CD4-positive, alpha-beta T cell treated with Interleukin-6 for 4 hours (primary cell): ENCODE measurements around the gene FAH.

Source experiments
- DNase-seq: peaks from one replicate; pipeline ENCODE4 v3.0.0-alpha.2; 2020; ENCODE audit warnings: mixed read lengths

Gene FAH

GRCh38 chr15:80202016-80202315, 49.2 kb downstream of the FAH start:
- no peak for DNase-seq

- DNase-seq, result no peak
Observed at GRCh38 chr15:80202641-80203360, 50.0 kb downstream of the FAH start.

- no peak for DNase-seq
Observed at GRCh38 chr15:80203361-80203885, 50.6 kb downstream of the FAH start.

GRCh38 chr15:80204231-80204630, 51.4 kb downstream of the FAH start:
- no peak for DNase-seq

- DNase-seq, result no peak
Observed at GRCh38 chr15:80207887-80208286, 55.1 kb downstream of the FAH start.

- DNase-seq, result no peak
Observed at GRCh38 chr15:80208758-80209734, 56.2 kb downstream of the FAH start.

- DNase-seq, result no peak
Observed at GRCh38 chr15:80210611-80211573, 58.1 kb downstream of the FAH start.

GRCh38 chr15:80211976-80212375, 59.2 kb downstream of the FAH start:
- DNase-seq, result no peak

- no peak for DNase-seq
Observed at GRCh38 chr15:80214910-80215309, 62.1 kb downstream of the FAH start.

- DNase-seq, result no peak
Observed at GRCh38 chr15:80216141-80216540, 63.3 kb downstream of the FAH start.

- DNase-seq, result no peak
Observed at GRCh38 chr15:80216911-80217310, 64.1 kb downstream of the FAH start.

GRCh38 chr15:80217327-80217900, 64.6 kb downstream of the FAH start:
- DNase-seq, result no peak

- no peak for DNase-seq
Observed at GRCh38 chr15:80219955-80220354, 67.2 kb downstream of the FAH start.

- no peak for DNase-seq
Observed at GRCh38 chr15:80228959-80229610, 76.3 kb downstream of the FAH start.

GRCh38 chr15:80231371-80231770, 78.6 kb downstream of the FAH start:
- no peak for DNase-seq

- DNase-seq, result no peak
Observed at GRCh38 chr15:80233581-80233980, 80.8 kb downstream of the FAH start.

GRCh38 chr15:80234883-80235282, 82.1 kb downstream of the FAH start:
- DNase-seq, result peak; percentile 41
